GM12878 (cell line): ENCODE results near the gene ISL1.

Experiments used
- BHLHE40 ChIP-seq, 2 experiments: fragments of 450-650 bp in 1 of 2; IDR thresholded peaks; 2 replicates each; pipeline ENCODE4 v1.6.1; 2011 to 2017; ENCODE audit warnings: low read depth in 2 of 2, borderline replicate concordance in 1 of 2, improper control_type of control experiment in 1 of 2, low read length in 1 of 2, mild to moderate bottlenecking in 1 of 2
- CREB1 ChIP-seq: IDR thresholded peaks from 2 replicates; pipeline ENCODE4 v1.6.1; 2012; ENCODE audit warnings: low read depth, mild to moderate bottlenecking, inconsistent platforms
- EP300 ChIP-seq, 2 experiments: fragments of 150-350 bp in 1 of 2; IDR thresholded peaks; 2 replicates each; pipeline ENCODE4 v1.6.1; 2011 to 2012; ENCODE audit warnings: low read depth in 2 of 2, low read length in 2 of 2, borderline replicate concordance in 1 of 2, improper control_type of control experiment in 1 of 2, inconsistent platforms in 1 of 2; ENCODE audit not compliant: control insufficient read depth in 1 of 2
- EZH2 ChIP-seq: IDR thresholded peaks from 2 replicates; pipeline ENCODE4 v1.6.1; 2012; ENCODE audit warnings: low read depth, mild to moderate bottlenecking, control low read depth, inconsistent platforms, low read length, borderline replicate concordance; ENCODE audit not compliant: control insufficient read depth
- NBN ChIP-seq: fragments of 450-650 bp; IDR thresholded peaks from 2 replicates; pipeline ENCODE4 v1.6.1; 2016
- NFIC ChIP-seq: IDR thresholded peaks from 2 replicates; pipeline ENCODE4 v1.6.1; 2012; ENCODE audit warnings: low read depth, mild to moderate bottlenecking, inconsistent platforms, low read length, moderate library complexity
- NR2C2 ChIP-seq: IDR thresholded peaks from 2 replicates; pipeline ENCODE4 v1.6.1; 2011; ENCODE audit warnings: borderline replicate concordance, low read depth; ENCODE audit not compliant: control insufficient read depth, insufficient read length
- POLR2A ChIP-seq: IDR thresholded peaks from 2 replicates; pipeline ENCODE4 v1.6.1; 2011; ENCODE audit warnings: low read depth, mild to moderate bottlenecking, low read length
- RAD21 ChIP-seq: IDR thresholded peaks from 2 replicates; pipeline ENCODE4 v1.6.1; 2011; ENCODE audit warnings: mild to moderate bottlenecking, low read depth, low read length, moderate library complexity; ENCODE audit not compliant: insufficient read depth
- RFX5 ChIP-seq: IDR thresholded peaks from 2 replicates; pipeline ENCODE4 v1.6.1; 2011; ENCODE audit warnings: low read depth, low read length, improper control_type of control experiment
- TF ChIP-seq, protein P1 (sequence below), 3 experiments: IDR thresholded peaks in 2 of 3; conservative IDR thresholded peaks in 1 of 3; 2 replicates each; pipeline ENCODE4 v1.5.1; 2011; ENCODE audit warnings: low read depth in 3 of 3, low read length in 3 of 3, mild to moderate bottlenecking in 3 of 3, control low read depth in 2 of 3, moderate library complexity in 2 of 3, inconsistent platforms in 1 of 3, mixed read lengths in 1 of 3; ENCODE audit not compliant: control insufficient read depth in 2 of 3, insufficient read depth in 1 of 3; ENCODE audit errors: extremely low read depth in 1 of 3
- TF ChIP-seq, protein P2 (sequence below): IDR thresholded peaks from 2 replicates; pipeline ENCODE4 v1.6.1; 2011; ENCODE audit warnings: low read depth, mild to moderate bottlenecking, low read length, moderate library complexity, borderline replicate concordance; ENCODE audit errors: extremely low read depth
- TF ChIP-seq, protein P3 (sequence below): IDR thresholded peaks from 2 replicates; pipeline ENCODE4 v1.6.1; 2012; ENCODE audit warnings: low read depth, low read length, improper control_type of control experiment

GRCh38 chr5:51399643-51400006 is 16.4 kb downstream of the ISL1 start:
- TF ChIP-seq CREB1 = no peak
- TF ChIP-seq, protein P1, sequence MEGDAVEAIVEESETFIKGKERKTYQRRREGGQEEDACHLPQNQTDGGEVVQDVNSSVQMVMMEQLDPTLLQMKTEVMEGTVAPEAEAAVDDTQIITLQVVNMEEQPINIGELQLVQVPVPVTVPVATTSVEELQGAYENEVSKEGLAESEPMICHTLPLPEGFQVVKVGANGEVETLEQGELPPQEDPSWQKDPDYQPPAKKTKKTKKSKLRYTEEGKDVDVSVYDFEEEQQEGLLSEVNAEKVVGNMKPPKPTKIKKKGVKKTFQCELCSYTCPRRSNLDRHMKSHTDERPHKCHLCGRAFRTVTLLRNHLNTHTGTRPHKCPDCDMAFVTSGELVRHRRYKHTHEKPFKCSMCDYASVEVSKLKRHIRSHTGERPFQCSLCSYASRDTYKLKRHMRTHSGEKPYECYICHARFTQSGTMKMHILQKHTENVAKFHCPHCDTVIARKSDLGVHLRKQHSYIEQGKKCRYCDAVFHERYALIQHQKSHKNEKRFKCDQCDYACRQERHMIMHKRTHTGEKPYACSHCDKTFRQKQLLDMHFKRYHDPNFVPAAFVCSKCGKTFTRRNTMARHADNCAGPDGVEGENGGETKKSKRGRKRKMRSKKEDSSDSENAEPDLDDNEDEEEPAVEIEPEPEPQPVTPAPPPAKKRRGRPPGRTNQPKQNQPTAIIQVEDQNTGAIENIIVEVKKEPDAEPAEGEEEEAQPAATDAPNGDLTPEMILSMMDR (IDR thresholded peaks at IDR 0.05 in 2 of 3, conservative IDR thresholded peaks at IDR 0.05 in 1 of 3; ENCODE audit: control insufficient read depth in 2 of 3, extremely low read depth in 1 of 3, insufficient read depth in 1 of 3, low read depth in 3 of 3, low read length in 3 of 3) = no peak
- TF ChIP-seq NBN = no peak
- TF ChIP-seq EZH2 = no peak
- TF ChIP-seq, protein P2, sequence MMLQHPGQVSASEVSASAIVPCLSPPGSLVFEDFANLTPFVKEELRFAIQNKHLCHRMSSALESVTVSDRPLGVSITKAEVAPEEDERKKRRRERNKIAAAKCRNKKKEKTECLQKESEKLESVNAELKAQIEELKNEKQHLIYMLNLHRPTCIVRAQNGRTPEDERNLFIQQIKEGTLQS = no peak
- TF ChIP-seq POLR2A = no peak
- no peak for TF ChIP-seq EP300 (IDR thresholded peaks at IDR 0.05; ENCODE audit: borderline replicate concordance in 1 of 2, control insufficient read depth in 1 of 2, low read depth in 2 of 2, low read length in 2 of 2)
- no peak for TF ChIP-seq NFIC
- no peak for TF ChIP-seq RFX5
- TF ChIP-seq, protein P3, sequence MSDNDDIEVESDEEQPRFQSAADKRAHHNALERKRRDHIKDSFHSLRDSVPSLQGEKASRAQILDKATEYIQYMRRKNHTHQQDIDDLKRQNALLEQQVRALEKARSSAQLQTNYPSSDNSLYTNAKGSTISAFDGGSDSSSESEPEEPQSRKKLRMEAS = no peak
- no peak for TF ChIP-seq BHLHE40 (IDR thresholded peaks at IDR 0.05; ENCODE audit: borderline replicate concordance in 1 of 2, low read depth in 2 of 2, low read length in 1 of 2)
- TF ChIP-seq RAD21 = no peak
- no peak for TF ChIP-seq NR2C2
